VCaP (cell line): Measurements from ENCODE around the gene NPM1.
"Not testable (repeated sequence)": the region's sequence is repeated elsewhere in the genome, so short reads cannot be mapped to it uniquely, and the experiment has no call there.

Experiments used
- H3K27ac ChIP-seq: fragments of 450-650 bp; 2 replicates; pipeline ENCODE4 v1.5.1; 2017
- CTCF ChIP-seq: fragments of 450-650 bp; conservative IDR thresholded peaks from 2 replicates; pipeline ENCODE4 v1.5.1; 2017; ENCODE audit warnings: mild to moderate bottlenecking, moderate library complexity

NPM1 gene

GRCh38 chr5:171369056-171369455 lies 18.6 kb upstream of the NPM1 start:
- TF ChIP-seq CTCF, result no peak
- no peak overlapping the region for H3K27ac ChIP-seq

GRCh38 chr5:171369898-171370297 lies 17.8 kb upstream of the NPM1 start:
- no peak overlapping the region for H3K27ac ChIP-seq

GRCh38 chr5:171370881-171371280 lies 16.8 kb upstream of the NPM1 start:
- TF ChIP-seq CTCF, result peak; percentile 26; the same call in 1 of the 2 replicates
- H3K27ac ChIP-seq, result not testable (repeated sequence)

More at GRCh38 chr5:171369898-171370297, 17.8 kb upstream of the NPM1 start:
- no peak for TF ChIP-seq CTCF

GRCh38 chr5:171371326-171371725 lies 16.3 kb upstream of the NPM1 start:
- H3K27ac ChIP-seq, result no peak overlapping the region
- TF ChIP-seq CTCF, result no peak

GRCh38 chr5:171379961-171380360 lies 7.7 kb upstream of the NPM1 start:
- TF ChIP-seq CTCF, result no peak
- H3K27ac ChIP-seq, result no peak overlapping the region

- not testable (repeated sequence) for H3K27ac ChIP-seq
Observed at GRCh38 chr5:171384416-171384815, 3.2 kb upstream of the NPM1 start.

GRCh38 chr5:171384999-171385398 lies 2.6 kb upstream of the NPM1 start:
- not testable (repeated sequence) for H3K27ac ChIP-seq

GRCh38 chr5:171386006-171386671 lies 1.5 kb upstream of the NPM1 start:
- peak overlapping the region; percentile 87; the same call in 1 of the 2 replicates for H3K27ac ChIP-seq
- TF ChIP-seq CTCF, result no peak

GRCh38 chr5:171386861-171387344 lies 746 bp upstream of the NPM1 start:
- H3K27ac ChIP-seq, result peak overlapping the region; percentile 87
- TF ChIP-seq CTCF, result no peak
